ENCODE results near the gene GPATCH2L.

- TF ChIP-seq EZH2 (IDR thresholded peaks at IDR 0.05; ENCODE audit: borderline replicate concordance): no peak
- TF ChIP-seq CTCF (IDR thresholded peaks at IDR 0.05; ENCODE audit: poor library complexity): no peak
- TF ChIP-seq EZH2phosphoT487 (IDR thresholded peaks at IDR 0.05; ENCODE audit: low read depth, severe bottlenecking, unreplicated experiment): no peak
These were observed 66.9 kb downstream of the GPATCH2L start for GRCh38 chr14:76218662-76219061.

Data from hepatocyte (in vitro differentiated cells).